ENCODE results near the gene KRTAP2-1.
"Not testable (repeated sequence)": the region's sequence is repeated elsewhere in the genome, so short reads cannot be mapped to it uniquely, and the experiment has no call there.

KRTAP2-1 gene

GRCh38 chr17:41046735-41047465 is at the start of gene KRTAP2-1:
Gene KRTAP2-1 (minus strand): TSS chr17:41047316. CDS start chr17:41047267, 49 bp downstream.
- not testable (repeated sequence) for DNase-seq (ENCODE audit: extremely low read depth, low read depth); H3K4me3 ChIP-seq (replicated peaks; ENCODE audit: low read depth, low read length)

DNA sequence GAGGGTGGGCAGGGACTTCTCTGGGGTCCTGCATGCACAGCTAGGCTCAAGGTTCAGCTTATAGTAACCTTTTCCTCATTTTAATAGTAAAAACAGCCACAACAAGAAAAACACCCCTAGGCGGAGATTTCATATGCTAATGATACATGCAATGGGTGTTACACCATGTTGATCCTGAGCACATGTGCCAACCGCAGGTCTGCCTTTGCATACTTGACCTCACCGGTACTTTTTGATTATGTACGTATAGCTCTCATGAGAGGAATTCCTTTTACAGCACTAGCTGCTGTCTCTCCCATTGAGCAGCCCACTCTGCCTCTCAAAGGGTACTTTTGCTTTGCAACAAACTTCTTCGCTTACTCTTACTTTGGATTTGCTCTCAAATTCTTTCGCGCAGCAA is 48.9 kb upstream of the KRTAP2-1 start:
- H3K4me3 ChIP-seq (replicated peaks; ENCODE audit: low read depth, low read length), result no peak overlapping the region
- no peak for DNase-seq (ENCODE audit: extremely low read depth, low read depth)
- TF ChIP-seq CTCF (IDR thresholded peaks at IDR 0.05; ENCODE audit: low read depth, low read length, missing control alignments), result no peak

DNA sequence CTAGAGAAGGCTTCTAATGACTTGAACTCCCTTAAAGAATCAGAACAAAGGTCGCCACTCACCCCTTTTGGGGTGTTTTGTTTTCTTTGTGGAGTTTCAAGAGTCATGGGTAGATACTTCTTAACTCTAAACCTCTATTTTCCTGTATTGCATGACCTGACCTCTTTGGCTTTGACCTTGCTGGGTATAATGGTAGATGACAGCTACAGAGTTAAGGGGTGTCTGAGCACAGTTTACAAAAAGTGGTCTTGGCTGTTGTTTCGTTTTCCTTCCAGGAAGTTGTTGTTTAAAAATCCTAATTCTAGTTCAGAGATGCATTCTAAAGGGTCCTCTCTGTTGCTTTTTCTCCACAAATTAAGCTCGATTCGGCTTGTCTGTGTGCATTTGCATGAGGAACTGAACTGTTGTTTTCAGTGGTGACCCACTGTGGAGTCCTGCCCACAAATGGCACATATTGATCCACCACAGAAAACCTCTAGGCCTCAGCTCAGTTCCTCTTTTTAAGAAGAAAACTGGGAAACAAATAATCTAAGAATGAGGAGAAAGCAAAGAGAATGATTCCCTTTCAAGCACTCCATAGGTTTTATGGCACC is 41.7 kb upstream of the KRTAP2-1 start:
- not testable (repeated sequence) for DNase-seq (ENCODE audit: extremely low read depth, low read depth); H3K4me3 ChIP-seq (replicated peaks; ENCODE audit: low read depth, low read length)

- not testable (repeated sequence) for DNase-seq (ENCODE audit: extremely low read depth, low read depth); H3K4me3 ChIP-seq (replicated peaks; ENCODE audit: low read depth, low read length)
Measured at GRCh38 chr17:41084100-41084856, 37.2 kb upstream of the KRTAP2-1 start, which contains the start of gene KRTAP4-7. Gene KRTAP4-7 (plus strand): TSS chr17:41084150. CDS start chr17:41084207, 57 bp downstream.

- H3K4me3 ChIP-seq (replicated peaks; ENCODE audit: low read depth, low read length); DNase-seq (ENCODE audit: extremely low read depth, low read depth): not testable (repeated sequence)
Measured at GRCh38 chr17:41083427-41083826, 36.3 kb upstream of the KRTAP2-1 start.

DNA sequence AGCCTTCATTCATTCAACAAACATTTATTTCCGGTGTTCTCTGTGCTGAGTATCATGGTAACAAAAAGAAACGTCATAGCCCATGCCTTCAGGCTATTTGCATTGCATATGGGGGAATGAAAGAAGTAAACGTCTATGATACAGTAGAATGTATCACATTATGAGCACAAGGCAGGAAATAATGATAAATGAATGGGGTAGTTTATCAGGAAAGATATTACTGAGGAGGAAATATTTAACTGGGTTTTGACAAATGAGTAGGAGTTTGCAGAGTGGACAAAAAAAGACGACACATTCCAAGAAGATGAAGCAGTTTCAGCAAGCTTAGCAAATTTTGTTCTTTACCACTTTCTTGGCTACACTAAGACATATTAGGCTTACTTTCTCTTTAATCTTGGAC is 35.5 kb upstream of the KRTAP2-1 start:
- DNase-seq (ENCODE audit: extremely low read depth, low read depth), result no peak
- H3K4me3 ChIP-seq (replicated peaks; ENCODE audit: low read depth, low read length), result no peak overlapping the region
- no peak for TF ChIP-seq CTCF (IDR thresholded peaks at IDR 0.05; ENCODE audit: low read depth, low read length, missing control alignments)

GRCh38 chr17:41076788-41077187 is 29.7 kb upstream of the KRTAP2-1 start:
- no peak for DNase-seq (ENCODE audit: extremely low read depth, low read depth)
- TF ChIP-seq CTCF (IDR thresholded peaks at IDR 0.05; ENCODE audit: low read depth, low read length, missing control alignments), result no peak
- no peak overlapping the region for H3K4me3 ChIP-seq (replicated peaks; ENCODE audit: low read depth, low read length)

DNA sequence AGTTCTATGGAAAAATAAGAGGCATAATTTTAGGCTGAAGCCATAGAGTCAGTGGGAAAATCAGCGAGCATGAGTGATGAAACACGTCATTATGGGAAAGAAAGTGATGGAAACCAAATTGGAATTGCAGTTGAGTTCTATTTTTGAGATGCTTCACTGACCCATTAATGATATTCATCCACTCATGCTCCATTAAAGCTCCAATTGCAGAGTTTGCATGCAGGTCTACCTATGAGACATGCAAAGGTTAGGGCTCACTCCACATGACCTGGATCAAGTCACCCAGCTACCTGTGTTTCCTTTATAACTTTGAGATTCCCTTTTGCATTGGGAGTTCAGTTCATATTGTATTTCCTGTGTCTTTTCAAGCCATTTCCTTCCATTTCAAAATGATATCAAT is 26.6 kb upstream of the KRTAP2-1 start:
- H3K4me3 ChIP-seq (replicated peaks; ENCODE audit: low read depth, low read length), result no peak overlapping the region
- DNase-seq (ENCODE audit: extremely low read depth, low read depth), result no peak
- no peak for TF ChIP-seq CTCF (IDR thresholded peaks at IDR 0.05; ENCODE audit: low read depth, low read length, missing control alignments)

Measured in HFF-Myc (cell line).